Ovary (tissue), 3 donors: Measurements from ENCODE around the gene GPHN.

ENCODE experiments used
- EP300 ChIP-seq: sonication (generic); formaldehyde crosslinking; IDR thresholded peaks from one replicate; pipeline ENCODE4 v1.6.1; 2017; ENCODE audit warnings: antibody characterized with exemption
- TF ChIP-seq, protein P1 (sequence below), 3 donors: fragments of 450-650 bp in 2 of 3; fragments of 200-600 bp in 1 of 3; IDR thresholded peaks; one replicate each; pipeline versions ENCODE4 v1.5.1 to v1.8.0; 2016 to 2022; ENCODE audit warnings: antibody characterized with exemption in 3 of 3, mild to moderate bottlenecking in 1 of 3
- donor health status: DM: no; HTN: no; CAD: no.

DNA sequence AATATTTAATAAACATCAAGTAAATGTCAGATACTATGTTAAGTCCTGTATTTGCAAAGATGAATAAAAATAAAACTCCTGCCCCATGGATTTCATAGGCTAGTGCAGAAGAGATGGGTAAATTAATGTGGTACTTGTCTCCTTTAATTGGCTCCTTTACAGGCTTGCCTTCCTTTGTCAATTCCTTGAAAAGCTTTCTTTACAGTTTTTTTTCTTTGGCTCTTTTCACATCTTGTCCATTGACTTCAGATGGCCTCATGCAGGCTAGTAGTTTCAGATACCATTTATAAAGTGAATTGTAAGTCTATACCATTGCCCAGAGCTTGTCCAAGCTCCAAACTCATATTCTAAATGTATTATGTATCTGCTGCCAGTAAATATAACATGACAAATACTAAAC is 552.6 kb downstream of the GPHN start:
- TF ChIP-seq, protein P1, sequence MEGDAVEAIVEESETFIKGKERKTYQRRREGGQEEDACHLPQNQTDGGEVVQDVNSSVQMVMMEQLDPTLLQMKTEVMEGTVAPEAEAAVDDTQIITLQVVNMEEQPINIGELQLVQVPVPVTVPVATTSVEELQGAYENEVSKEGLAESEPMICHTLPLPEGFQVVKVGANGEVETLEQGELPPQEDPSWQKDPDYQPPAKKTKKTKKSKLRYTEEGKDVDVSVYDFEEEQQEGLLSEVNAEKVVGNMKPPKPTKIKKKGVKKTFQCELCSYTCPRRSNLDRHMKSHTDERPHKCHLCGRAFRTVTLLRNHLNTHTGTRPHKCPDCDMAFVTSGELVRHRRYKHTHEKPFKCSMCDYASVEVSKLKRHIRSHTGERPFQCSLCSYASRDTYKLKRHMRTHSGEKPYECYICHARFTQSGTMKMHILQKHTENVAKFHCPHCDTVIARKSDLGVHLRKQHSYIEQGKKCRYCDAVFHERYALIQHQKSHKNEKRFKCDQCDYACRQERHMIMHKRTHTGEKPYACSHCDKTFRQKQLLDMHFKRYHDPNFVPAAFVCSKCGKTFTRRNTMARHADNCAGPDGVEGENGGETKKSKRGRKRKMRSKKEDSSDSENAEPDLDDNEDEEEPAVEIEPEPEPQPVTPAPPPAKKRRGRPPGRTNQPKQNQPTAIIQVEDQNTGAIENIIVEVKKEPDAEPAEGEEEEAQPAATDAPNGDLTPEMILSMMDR (IDR thresholded peaks at IDR 0.05) = no peak
- TF ChIP-seq EP300 = no peak
